ENCODE results near the gene PRKCE.
"Not testable (repeated sequence)": the region's sequence is repeated elsewhere in the genome, so short reads cannot be mapped to it uniquely, and the experiment has no call there.

The PRKCE gene

GRCh38 chr2:45882707-45883602 lies 231.5 kb downstream of the PRKCE start:
- Mint-ChIP-seq H3K9me3 (no peaks in the 10 kb centered on the region), H3K4me3 (no peak overlapping the region), H3K36me3 (ENCODE audit: low read depth) (peaks cover 1% of the 10 kb centered on the region), H3K27ac (no peak overlapping the region), H3K27me3 (no peaks in the 10 kb centered on the region), H3K4me1 (peaks cover 6% of the 10 kb centered on the region)
- ATAC-seq: no peak
- no peak for DNase-seq

GRCh38 chr2:45883603-45884000 lies 232.1 kb downstream of the PRKCE start:
- ATAC-seq (no peak), DNase-seq (no peak)
- Mint-ChIP-seq H3K9me3 (no peaks in the 10 kb centered on the region), H3K4me1 (peaks cover 8% of the 10 kb centered on the region), H3K4me3 (no peak overlapping the region), H3K27me3 (no peaks in the 10 kb centered on the region), H3K27ac (no peak overlapping the region), H3K36me3 (ENCODE audit: low read depth) (no peaks in the 10 kb centered on the region)

- no peak for DNase-seq
- no peaks in the 10 kb centered on the region for H3K36me3 Mint-ChIP-seq (ENCODE audit: low read depth)
- no peaks in the 10 kb centered on the region for H3K9me3 Mint-ChIP-seq
- no peak overlapping the region for H3K27ac Mint-ChIP-seq
- no peaks in the 10 kb centered on the region for H3K27me3 Mint-ChIP-seq
- H3K4me1 Mint-ChIP-seq: peaks cover 13% of the 10 kb centered on the region
- H3K4me3 Mint-ChIP-seq: no peak overlapping the region
- ATAC-seq: no peak
Observed at GRCh38 chr2:45884126-45884525, 232.7 kb downstream of the PRKCE start.

- no peaks in the 10 kb centered on the region for H3K9me3 Mint-ChIP-seq
- H3K4me3 Mint-ChIP-seq: no peak overlapping the region
- no peak overlapping the region for H3K27ac Mint-ChIP-seq
- DNase-seq (no peak), ATAC-seq (no peak)
- peaks cover 24% of the 10 kb centered on the region for H3K4me1 Mint-ChIP-seq
- H3K36me3 Mint-ChIP-seq (ENCODE audit: low read depth): no peaks in the 10 kb centered on the region
- H3K27me3 Mint-ChIP-seq: no peaks in the 10 kb centered on the region
Observed at GRCh38 chr2:45885171-45885621, 233.7 kb downstream of the PRKCE start.

DNA sequence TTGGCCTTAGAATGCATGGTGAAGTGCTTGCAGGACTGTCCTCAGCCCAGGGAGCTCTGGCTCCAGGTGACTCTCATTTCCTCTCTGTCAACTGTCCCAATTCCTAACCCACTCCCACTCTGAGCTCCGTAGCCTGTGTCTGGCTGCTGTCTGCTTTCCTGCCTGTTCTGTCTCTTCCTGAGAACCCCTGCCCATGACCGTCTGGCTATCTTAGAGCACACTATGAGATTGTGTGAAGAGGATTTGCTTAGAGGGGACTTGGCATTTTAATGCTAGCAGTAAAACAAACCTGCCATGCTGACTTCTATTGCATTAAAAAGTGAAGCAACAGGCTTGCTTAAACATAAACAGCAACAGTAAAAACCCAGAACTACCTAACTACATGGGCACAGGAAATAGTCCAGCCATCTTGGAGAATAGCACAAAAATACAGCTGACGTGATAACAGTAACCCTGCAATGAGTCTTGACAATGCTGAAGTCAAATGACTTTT lies 234.7 kb downstream of the PRKCE start:
- no peak overlapping the region for H3K27ac Mint-ChIP-seq
- no peaks in the 10 kb centered on the region for H3K9me3 Mint-ChIP-seq
- DNase-seq (no peak), ATAC-seq (no peak)
- H3K4me1 Mint-ChIP-seq: peaks cover 32% of the 10 kb centered on the region
- no peak overlapping the region for H3K4me3 Mint-ChIP-seq
- no peaks in the 10 kb centered on the region for H3K27me3 Mint-ChIP-seq
- no peaks in the 10 kb centered on the region for H3K36me3 Mint-ChIP-seq (ENCODE audit: low read depth)

DNA sequence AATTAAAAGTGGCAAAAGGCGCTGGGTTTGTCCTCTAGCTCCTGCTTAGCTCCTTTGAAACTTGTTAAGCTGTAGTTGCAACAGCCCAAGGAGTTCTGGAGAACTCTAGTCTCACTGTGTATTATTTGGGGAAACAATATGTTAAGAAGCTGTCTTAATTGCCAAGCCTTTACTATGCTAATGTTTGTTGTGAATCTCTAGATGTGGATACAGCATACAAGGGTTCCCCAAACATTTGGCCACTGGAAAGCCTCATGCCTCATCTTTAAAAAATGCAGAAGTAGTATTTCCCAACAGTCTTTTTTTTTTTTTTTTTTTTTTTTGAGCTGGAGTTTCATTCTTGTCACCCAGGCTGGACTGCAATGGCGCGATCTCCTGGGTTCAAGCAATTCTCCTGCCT lies 236.7 kb downstream of the PRKCE start:
- Mint-ChIP-seq H3K27me3 (no peaks in the 10 kb centered on the region), H3K4me1 (peaks cover 46% of the 10 kb centered on the region), H3K36me3 (ENCODE audit: low read depth) (no peaks in the 10 kb centered on the region), H3K4me3 (no peak overlapping the region), H3K9me3 (no peaks in the 10 kb centered on the region), H3K27ac (no peak overlapping the region)
- ATAC-seq: no peak
- no peak for DNase-seq

GRCh38 chr2:45888641-45889040 lies 237.2 kb downstream of the PRKCE start:
- DNase-seq (no peak), ATAC-seq (no peak)
- Mint-ChIP-seq H3K27me3 (no peaks in the 10 kb centered on the region), H3K36me3 (ENCODE audit: low read depth) (no peaks in the 10 kb centered on the region), H3K9me3 (no peaks in the 10 kb centered on the region), H3K4me1 (peaks cover 46% of the 10 kb centered on the region), H3K4me3 (no peak overlapping the region), H3K27ac (no peak overlapping the region)

GRCh38 chr2:45889053-45889452 lies 237.6 kb downstream of the PRKCE start:
- ATAC-seq (peak; percentile 78), DNase-seq (peak; percentile 30)
- peak overlapping the region; percentile 20 for H3K27ac Mint-ChIP-seq
- H3K36me3 Mint-ChIP-seq (ENCODE audit: low read depth): no peaks in the 10 kb centered on the region
- H3K9me3 Mint-ChIP-seq: no peaks in the 10 kb centered on the region
- no peaks in the 10 kb centered on the region for H3K27me3 Mint-ChIP-seq
- no peak overlapping the region for H3K4me3 Mint-ChIP-seq
- H3K4me1 Mint-ChIP-seq: peaks cover 46% of the 10 kb centered on the region

DNA sequence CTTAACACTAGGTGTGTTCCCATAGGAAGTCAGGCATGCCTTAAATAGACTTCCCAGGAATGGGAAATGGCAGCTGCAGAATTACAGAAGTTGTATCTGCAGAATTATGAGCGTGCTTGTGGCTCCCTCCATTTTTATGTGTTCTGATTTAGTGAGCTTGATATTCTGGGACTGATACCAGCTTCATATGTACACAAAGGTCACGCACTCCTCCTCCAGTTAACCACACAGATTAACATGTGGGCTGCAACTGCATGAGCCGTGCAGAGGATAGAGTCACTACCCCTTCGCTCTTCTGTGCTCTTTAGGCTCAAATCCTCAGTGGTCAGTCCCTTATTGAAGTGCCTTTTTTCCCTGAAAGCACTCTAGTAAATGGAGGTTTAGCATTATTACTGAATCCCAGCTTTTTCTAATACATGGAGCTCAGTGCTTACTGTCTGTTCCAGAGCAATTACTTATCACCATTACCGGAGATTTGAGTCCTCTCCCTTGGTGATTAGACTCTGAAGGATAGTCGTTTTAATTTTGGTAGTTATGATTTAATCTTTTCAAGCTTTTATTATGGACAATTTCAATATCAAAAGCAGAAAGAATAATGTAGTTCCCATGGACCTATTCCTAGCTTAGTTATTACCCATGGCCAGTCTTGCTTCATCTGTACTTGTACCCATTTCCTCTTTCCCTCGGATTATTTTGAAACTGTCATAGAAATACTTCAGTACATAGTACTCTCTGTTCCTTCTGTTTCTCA lies 238.3 kb downstream of the PRKCE start:
- peak; percentile 87 for ATAC-seq
- Mint-ChIP-seq H3K27ac (no peak overlapping the region), H3K27me3 (no peaks in the 10 kb centered on the region), H3K4me3 (no peak overlapping the region), H3K4me1 (peaks cover 46% of the 10 kb centered on the region), H3K9me3 (no peaks in the 10 kb centered on the region), H3K36me3 (ENCODE audit: low read depth) (no peaks in the 10 kb centered on the region)
- no peak for DNase-seq

GRCh38 chr2:45890371-45890646 lies 238.8 kb downstream of the PRKCE start:
- not testable (repeated sequence) for H3K36me3 Mint-ChIP-seq (ENCODE audit: low read depth); H3K27me3 Mint-ChIP-seq; H3K4me3 Mint-ChIP-seq; H3K27ac Mint-ChIP-seq; ATAC-seq; H3K9me3 Mint-ChIP-seq; DNase-seq
- peaks cover 42% of the 10 kb centered on the region for H3K4me1 Mint-ChIP-seq

GRCh38 chr2:45890819-45891218 lies 239.3 kb downstream of the PRKCE start:
- peaks cover 42% of the 10 kb centered on the region for H3K4me1 Mint-ChIP-seq
- H3K9me3 Mint-ChIP-seq: no peaks in the 10 kb centered on the region
- ATAC-seq (peak; percentile 45), DNase-seq (no peak)
- no peaks in the 10 kb centered on the region for H3K36me3 Mint-ChIP-seq (ENCODE audit: low read depth)
- no peak overlapping the region for H3K4me3 Mint-ChIP-seq
- H3K27me3 Mint-ChIP-seq: no peaks in the 10 kb centered on the region
- no peak overlapping the region for H3K27ac Mint-ChIP-seq

DNA sequence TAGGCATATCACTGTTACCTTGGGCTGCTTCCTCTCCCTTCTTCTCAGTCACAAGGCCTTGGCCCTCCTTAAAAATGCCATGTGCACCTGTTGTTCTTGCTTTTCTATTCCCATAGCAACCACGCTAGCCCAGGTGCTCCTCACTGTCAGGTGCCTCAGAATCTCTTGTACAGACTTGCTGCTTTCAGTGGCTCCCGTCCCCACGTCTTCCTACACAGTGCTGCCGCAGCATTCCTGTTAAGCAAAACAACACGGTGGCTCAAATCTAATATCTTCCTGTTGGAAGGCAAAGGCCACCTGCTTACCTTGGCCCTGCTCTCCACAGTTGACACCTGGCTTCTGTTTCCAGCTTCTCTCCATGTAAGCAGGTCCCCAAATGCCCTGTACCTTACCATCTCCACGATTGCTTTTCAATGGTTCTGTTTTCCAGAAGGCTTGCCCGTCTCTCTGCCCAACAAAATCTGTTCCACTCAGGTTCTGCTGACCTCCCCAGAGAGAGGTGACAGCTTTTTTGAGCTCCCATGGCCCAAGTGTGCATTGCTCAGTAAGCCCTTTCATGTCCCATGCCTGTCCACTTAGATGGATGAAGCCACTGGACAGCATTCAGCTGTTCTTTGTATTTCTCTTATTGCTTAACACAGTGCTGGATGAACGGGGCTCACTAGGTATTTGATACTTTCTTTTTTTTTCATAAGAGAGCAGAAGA lies 240.4 kb downstream of the PRKCE start:
- no peak overlapping the region for H3K4me3 Mint-ChIP-seq
- ATAC-seq: no peak
- no peaks in the 10 kb centered on the region for H3K27me3 Mint-ChIP-seq
- DNase-seq: no peak
- H3K9me3 Mint-ChIP-seq: no peaks in the 10 kb centered on the region
- H3K36me3 Mint-ChIP-seq (ENCODE audit: low read depth): no peaks in the 10 kb centered on the region
- peaks cover 40% of the 10 kb centered on the region for H3K4me1 Mint-ChIP-seq
- H3K27ac Mint-ChIP-seq: no peak overlapping the region

GRCh38 chr2:45892425-45892745 lies 240.9 kb downstream of the PRKCE start:
- ATAC-seq (no peak), DNase-seq (no peak)
- H3K4me3 Mint-ChIP-seq: no peak overlapping the region
- peaks cover 40% of the 10 kb centered on the region for H3K4me1 Mint-ChIP-seq
- no peaks in the 10 kb centered on the region for H3K36me3 Mint-ChIP-seq (ENCODE audit: low read depth)
- H3K9me3 Mint-ChIP-seq: no peaks in the 10 kb centered on the region
- H3K27ac Mint-ChIP-seq: no peak overlapping the region
- no peaks in the 10 kb centered on the region for H3K27me3 Mint-ChIP-seq

DNA sequence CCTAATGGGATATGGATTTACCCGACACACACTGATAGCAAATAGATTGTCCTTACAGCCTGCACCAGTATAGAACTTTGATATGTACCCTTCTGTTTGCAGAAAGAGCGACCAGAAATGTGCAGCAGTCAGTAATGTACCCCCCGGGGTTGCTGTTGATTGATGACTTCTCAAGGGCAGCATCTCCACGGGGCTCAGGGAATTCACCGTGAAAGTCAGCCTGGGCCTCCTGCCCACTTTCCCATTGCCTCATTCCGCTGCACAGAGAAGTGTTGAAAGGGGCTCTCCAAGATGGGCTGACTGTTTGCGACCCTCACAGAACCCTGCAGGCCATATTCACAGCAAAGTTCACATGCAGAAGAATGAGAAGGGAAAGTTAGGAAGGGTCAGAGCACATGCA lies 241.3 kb downstream of the PRKCE start:
- Mint-ChIP-seq H3K4me1 (peaks cover 40% of the 10 kb centered on the region), H3K27me3 (no peaks in the 10 kb centered on the region), H3K9me3 (no peaks in the 10 kb centered on the region), H3K27ac (no peak overlapping the region), H3K36me3 (ENCODE audit: low read depth) (no peaks in the 10 kb centered on the region), H3K4me3 (no peak overlapping the region)
- ATAC-seq (no peak), DNase-seq (no peak)

DNA sequence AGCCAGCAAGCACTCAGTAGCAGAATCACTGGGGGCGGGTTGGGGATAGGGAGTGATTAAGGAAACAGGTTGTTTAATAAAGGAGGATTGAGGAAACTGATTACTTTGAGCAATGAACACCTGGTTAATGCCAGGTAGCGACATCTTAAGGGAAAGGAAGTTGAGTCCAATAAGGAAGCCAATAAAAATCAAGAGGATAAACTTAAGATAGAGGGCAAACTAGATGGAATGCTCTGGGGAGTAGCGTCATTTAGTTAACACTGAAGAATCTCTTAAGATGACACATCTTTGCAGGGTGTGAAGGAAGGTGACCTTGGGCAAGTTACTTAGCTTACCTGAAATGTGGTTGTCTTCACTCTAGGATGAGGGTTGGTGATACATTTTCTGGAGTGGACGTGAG lies 242.7 kb downstream of the PRKCE start:
- Mint-ChIP-seq H3K27me3 (no peaks in the 10 kb centered on the region), H3K4me1 (peaks cover 32% of the 10 kb centered on the region), H3K9me3 (no peaks in the 10 kb centered on the region), H3K27ac (no peak overlapping the region), H3K4me3 (no peak overlapping the region), H3K36me3 (ENCODE audit: low read depth) (no peaks in the 10 kb centered on the region)
- no peak for ATAC-seq
- DNase-seq: no peak

Data from activated naive CD8-positive, alpha-beta T cell treated with anti-CD3 and anti-CD28 coated beads, Interleukin-2, amount 50 U/mL, for 24 hours (primary cell).